Hepatocyte (in vitro differentiated cells): ENCODE results near the gene PARD3B.
A peak's percentile ranks its signal among the peaks of the same experiment; 100 is the strongest.

Source experiments
- EZH2phosphoT487 ChIP-seq: fragments of 200-600 bp; sonication (generic); IDR thresholded peaks from one replicate; pipeline ENCODE4 v1.6.1; 2018; ENCODE audit warnings: antibody characterized with exemption, mild to moderate bottlenecking, low read depth, moderate library complexity; ENCODE audit not compliant: unreplicated experiment, severe bottlenecking
- TF ChIP-seq, protein P1 (sequence below): fragments of 200-600 bp; sonication (generic); IDR thresholded peaks from 2 replicates; pipeline ENCODE4 v1.5.1; 2016; ENCODE audit warnings: antibody characterized with exemption, mild to moderate bottlenecking; ENCODE audit not compliant: poor library complexity

- TF ChIP-seq, protein P1, sequence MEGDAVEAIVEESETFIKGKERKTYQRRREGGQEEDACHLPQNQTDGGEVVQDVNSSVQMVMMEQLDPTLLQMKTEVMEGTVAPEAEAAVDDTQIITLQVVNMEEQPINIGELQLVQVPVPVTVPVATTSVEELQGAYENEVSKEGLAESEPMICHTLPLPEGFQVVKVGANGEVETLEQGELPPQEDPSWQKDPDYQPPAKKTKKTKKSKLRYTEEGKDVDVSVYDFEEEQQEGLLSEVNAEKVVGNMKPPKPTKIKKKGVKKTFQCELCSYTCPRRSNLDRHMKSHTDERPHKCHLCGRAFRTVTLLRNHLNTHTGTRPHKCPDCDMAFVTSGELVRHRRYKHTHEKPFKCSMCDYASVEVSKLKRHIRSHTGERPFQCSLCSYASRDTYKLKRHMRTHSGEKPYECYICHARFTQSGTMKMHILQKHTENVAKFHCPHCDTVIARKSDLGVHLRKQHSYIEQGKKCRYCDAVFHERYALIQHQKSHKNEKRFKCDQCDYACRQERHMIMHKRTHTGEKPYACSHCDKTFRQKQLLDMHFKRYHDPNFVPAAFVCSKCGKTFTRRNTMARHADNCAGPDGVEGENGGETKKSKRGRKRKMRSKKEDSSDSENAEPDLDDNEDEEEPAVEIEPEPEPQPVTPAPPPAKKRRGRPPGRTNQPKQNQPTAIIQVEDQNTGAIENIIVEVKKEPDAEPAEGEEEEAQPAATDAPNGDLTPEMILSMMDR: no peak
- TF ChIP-seq EZH2phosphoT487: peak; percentile 56
Measured at GRCh38 chr2:205505371-205505770, 960.1 kb downstream of the PARD3B start.
